ENCODE data around the gene OXSR1.

DNA sequence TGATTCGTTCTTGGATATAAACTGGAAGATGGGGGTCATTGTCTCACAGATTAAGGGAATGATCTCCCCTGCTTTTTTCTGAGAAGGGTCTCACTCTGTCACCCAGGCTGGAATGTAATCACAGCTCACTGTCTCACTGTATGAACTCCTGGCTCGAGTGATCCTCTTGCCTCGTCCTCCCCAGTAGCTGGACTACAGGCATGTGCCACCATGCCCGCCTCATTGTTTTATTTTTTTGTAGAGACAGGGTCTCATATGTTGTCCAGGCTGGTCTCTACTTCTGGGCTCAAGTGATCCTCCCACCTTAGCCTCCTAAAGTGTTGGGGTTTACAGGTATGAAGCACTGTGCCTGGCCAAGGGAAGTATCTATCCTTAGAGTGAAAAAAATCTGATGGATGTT lies 5.4 kb downstream of the OXSR1 start:
- TF ChIP-seq, protein P1, sequence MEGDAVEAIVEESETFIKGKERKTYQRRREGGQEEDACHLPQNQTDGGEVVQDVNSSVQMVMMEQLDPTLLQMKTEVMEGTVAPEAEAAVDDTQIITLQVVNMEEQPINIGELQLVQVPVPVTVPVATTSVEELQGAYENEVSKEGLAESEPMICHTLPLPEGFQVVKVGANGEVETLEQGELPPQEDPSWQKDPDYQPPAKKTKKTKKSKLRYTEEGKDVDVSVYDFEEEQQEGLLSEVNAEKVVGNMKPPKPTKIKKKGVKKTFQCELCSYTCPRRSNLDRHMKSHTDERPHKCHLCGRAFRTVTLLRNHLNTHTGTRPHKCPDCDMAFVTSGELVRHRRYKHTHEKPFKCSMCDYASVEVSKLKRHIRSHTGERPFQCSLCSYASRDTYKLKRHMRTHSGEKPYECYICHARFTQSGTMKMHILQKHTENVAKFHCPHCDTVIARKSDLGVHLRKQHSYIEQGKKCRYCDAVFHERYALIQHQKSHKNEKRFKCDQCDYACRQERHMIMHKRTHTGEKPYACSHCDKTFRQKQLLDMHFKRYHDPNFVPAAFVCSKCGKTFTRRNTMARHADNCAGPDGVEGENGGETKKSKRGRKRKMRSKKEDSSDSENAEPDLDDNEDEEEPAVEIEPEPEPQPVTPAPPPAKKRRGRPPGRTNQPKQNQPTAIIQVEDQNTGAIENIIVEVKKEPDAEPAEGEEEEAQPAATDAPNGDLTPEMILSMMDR (IDR thresholded peaks at IDR 0.05), result no peak
- TF ChIP-seq POLR2A (IDR thresholded peaks at IDR 0.05), result no peak

Data from body of pancreas (tissue), 4 donors.